Erythroblast (primary cell): ENCODE results near the gene RPL7A.

Source experiments
- GATA1 ChIP-seq: IDR thresholded peaks from 2 replicates; pipeline ENCODE4 v1.6.1; 2011; ENCODE audit warnings: low read depth, mild to moderate bottlenecking, control low read depth, low read length, moderate library complexity
- POLR2A ChIP-seq: IDR thresholded peaks from 2 replicates; pipeline ENCODE4 v1.6.1; 2011; ENCODE audit warnings: mild to moderate bottlenecking, low read length

DNA sequence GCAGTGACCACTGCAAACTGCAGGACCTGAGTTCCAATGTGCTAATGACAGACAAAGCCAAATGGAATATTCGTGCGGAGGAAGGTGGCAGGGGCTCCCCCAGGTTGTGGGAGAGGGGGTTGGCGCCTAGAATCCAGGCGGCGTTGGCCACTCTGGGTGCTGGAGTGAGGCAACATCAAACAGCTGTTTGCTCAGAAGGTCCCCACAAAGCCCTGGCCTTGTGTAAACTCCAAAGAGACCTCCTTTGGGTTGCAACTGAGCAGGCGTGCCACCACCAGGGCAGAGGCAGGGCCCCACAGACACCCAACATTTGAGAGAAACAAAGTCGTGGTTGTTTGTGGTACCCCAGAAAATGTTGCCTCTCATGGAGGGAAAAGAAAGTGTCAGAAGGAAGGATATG lies 42.7 kb downstream of the RPL7A start:
- TF ChIP-seq POLR2A (no peak), GATA1 (no peak)
